Endothelial cell of umbilical vein (primary cell): ENCODE measurements around the gene DGKG. TPM values are rescaled to one million over a fixed set of nuclear protein-coding genes. Genes with fewer than 3 reads are reported as not detected.

Experiments
- BruUV-seq: library from RNA; stranded (reverse); fragments of 400-500 nt; replicated peaks from 2 replicates; lab custom pipeline; 2021; lab: Mats Ljungman, UMichigan
- CTCF ChIA-PET: fragments of 300-600, 350-600 bp; sonication (Branson Sonifier 250); formaldehyde crosslinking; loops from one replicate; lab custom pipeline; 2021; ENCODE audit warnings: antibody characterized with exemption, inconsistent platforms; lab: Charles Lee
- POLR2A ChIA-PET: fragments of 300-600, 350-600 bp; sonication (Branson Sonifier 250); formaldehyde crosslinking; loops from one replicate; lab custom pipeline; 2021; ENCODE audit warnings: antibody characterized with exemption, inconsistent platforms; lab: Charles Lee
- DNase-seq: peaks from one replicate; pipeline ENCODE4 v3.0.0-alpha.2; 2011; ENCODE audit warnings: low read depth, low spot score
- FAIRE-seq: peaks from 2 replicates; lab custom pipeline; 2011; peaks lifted over from hg19 to GRCh38; lab: Jason Lieb, UNC
- H2AFZ ChIP-seq: 2 replicates; pipeline ENCODE4 v1.6.0; 2012; ENCODE audit warnings: low read depth, low read length, control low read depth, inconsistent platforms
- H3K27ac ChIP-seq: 2 replicates; pipeline ENCODE4 v1.5.1; 2011; ENCODE audit warnings: low read depth, mild to moderate bottlenecking, control low read depth, low read length, moderate library complexity; ENCODE audit not compliant: insufficient read depth
- H3K27me3 ChIP-seq, 2 experiments: 2 replicates each; pipeline versions ENCODE4 v1.6.0 to v1.6.1; 2011; ENCODE audit warnings: low read length in 2 of 2, mixed read lengths in 1 of 2; ENCODE audit not compliant: control insufficient read depth in 2 of 2, insufficient read depth in 2 of 2
- H3K36me3 ChIP-seq, 2 experiments: 2 replicates in 1 of 2; 3 replicates in 1 of 2; pipeline ENCODE4 v1.5.1; 2011; ENCODE audit warnings: low read length in 2 of 2, mild to moderate bottlenecking in 1 of 2, moderate library complexity in 1 of 2; ENCODE audit not compliant: control insufficient read depth in 2 of 2, insufficient read depth in 2 of 2; ENCODE audit errors: extremely low read depth in 1 of 2
- H3K4me1 ChIP-seq: 3 replicates; pipeline ENCODE4 v1.5.1; 2011; ENCODE audit warnings: mild to moderate bottlenecking, low read length; ENCODE audit not compliant: control insufficient read depth, insufficient read depth; ENCODE audit errors: extremely low read depth
- H3K4me2 ChIP-seq: 2 replicates; pipeline ENCODE4 v1.6.1; 2011; ENCODE audit warnings: low read length, control low read depth, mixed read lengths; ENCODE audit not compliant: insufficient read depth
- H3K4me3 ChIP-seq, 3 experiments: fragments of 200-600 bp in 1 of 3; sonication (generic), shearing (Covaris generic) in 1 of 3; replicated peaks in 1 of 3; 2 replicates each; pipeline ENCODE4 v1.5.1; 2011 to 2016; ENCODE audit warnings: control low read depth in 3 of 3, low read length in 3 of 3, mild to moderate bottlenecking in 2 of 3, inconsistent platforms in 1 of 3, low read depth in 1 of 3, moderate library complexity in 1 of 3; ENCODE audit not compliant: insufficient read depth in 1 of 3
- H3K79me2 ChIP-seq: 2 replicates; pipeline ENCODE4 v1.6.0; 2012; ENCODE audit warnings: low read length, inconsistent platforms; ENCODE audit not compliant: control insufficient read depth, insufficient read depth
- H3K9ac ChIP-seq: replicated peaks from 2 replicates; pipeline ENCODE3; 2011; ENCODE audit warnings: low read length, control low read depth; ENCODE audit not compliant: insufficient read depth; ENCODE audit errors: extremely low read depth
- H3K9me1 ChIP-seq: replicated peaks from 3 replicates; pipeline ENCODE4 v1.6.0; 2011; ENCODE audit warnings: mild to moderate bottlenecking, low read length; ENCODE audit not compliant: control insufficient read depth, insufficient read depth; ENCODE audit errors: extremely low read depth
- H3K9me3 ChIP-seq: replicated peaks from 2 replicates; pipeline ENCODE4 v1.5.1; 2012; ENCODE audit warnings: low read length, inconsistent platforms; ENCODE audit not compliant: control insufficient read depth, insufficient read depth
- H4K20me1 ChIP-seq: replicated peaks from 2 replicates; pipeline ENCODE3; 2011; ENCODE audit warnings: mild to moderate bottlenecking, low read length; ENCODE audit not compliant: control insufficient read depth, insufficient read depth; ENCODE audit errors: extremely low read depth
- EZH2 ChIP-seq: IDR thresholded peaks from 2 replicates; pipeline ENCODE4 v1.6.1; 2012; ENCODE audit warnings: borderline replicate concordance, low read depth, mild to moderate bottlenecking, moderate library complexity, low read length, inconsistent platforms; ENCODE audit not compliant: severe bottlenecking
- FOS ChIP-seq: IDR thresholded peaks from 2 replicates; pipeline ENCODE4 v1.6.1; 2011; ENCODE audit warnings: mild to moderate bottlenecking, low read length, moderate library complexity, borderline replicate concordance; ENCODE audit not compliant: insufficient read depth
- JUN ChIP-seq: IDR thresholded peaks from 2 replicates; pipeline ENCODE4 v1.6.1; 2011; ENCODE audit warnings: borderline replicate concordance, low read depth; ENCODE audit not compliant: insufficient read length, insufficient read depth
- MYC ChIP-seq: IDR thresholded peaks from one replicate; pipeline ENCODE4 v1.6.1; 2011; ENCODE audit warnings: mild to moderate bottlenecking, low read depth, low read length
- POLR2A ChIP-seq: IDR thresholded peaks from 2 replicates; pipeline ENCODE4 v1.6.1; 2012; ENCODE audit warnings: low read depth, mild to moderate bottlenecking, control low read depth, low read length
- POLR2AphosphoS5 ChIP-seq: IDR thresholded peaks from 2 replicates; pipeline ENCODE4 v1.6.1; 2012; ENCODE audit warnings: low read depth, mild to moderate bottlenecking, control low read depth, low read length, moderate library complexity; ENCODE audit not compliant: insufficient read depth
- dilution Hi-C: fragments of 300-500 bp; cut with MboI; formaldehyde crosslinking; loops from one replicate; pipeline ENCODE4 v1.15.0; 2019; ENCODE audit warnings: low sequenced_read_pairs; ENCODE audit not compliant: extremely low pct_ligation_motif_present
- intact Hi-C: fragments of 100-400 bp; cut with micrococcal nuclease; formaldehyde crosslinking; loops from one replicate; pipeline ENCODE4 v1.10.0; 2022
- polyA plus RNA-seq, 4 experiments: library from polyadenylated mRNA; depleted of rRNA in 3 of 4; stranded (reverse) in 3 of 4; unstranded in 1 of 4; fragments of >200 nt; gene quantifications; 2 replicates each; pipeline versions ENCODE4 v1.2.1 to v1.2.3, GENCODE V29; 2011 to 2012; ENCODE audit warnings: missing spikeins in 1 of 4
- total RNA-seq: library from RNA; stranded (reverse); gene quantifications from 2 replicates; pipeline ENCODE4 v1.2.3, GENCODE V29; 2021
- TF ChIP-seq, protein P1 (sequence below): IDR thresholded peaks from 2 replicates; pipeline ENCODE4 v1.6.1; 2011; ENCODE audit not compliant: insufficient read depth, insufficient read length

DGKG gene
- total and polyA plus RNA-seq, 2 donors (not counting 3 experiments of a cell fraction or from before 2014, with no cell fraction given): not detected

DNA sequence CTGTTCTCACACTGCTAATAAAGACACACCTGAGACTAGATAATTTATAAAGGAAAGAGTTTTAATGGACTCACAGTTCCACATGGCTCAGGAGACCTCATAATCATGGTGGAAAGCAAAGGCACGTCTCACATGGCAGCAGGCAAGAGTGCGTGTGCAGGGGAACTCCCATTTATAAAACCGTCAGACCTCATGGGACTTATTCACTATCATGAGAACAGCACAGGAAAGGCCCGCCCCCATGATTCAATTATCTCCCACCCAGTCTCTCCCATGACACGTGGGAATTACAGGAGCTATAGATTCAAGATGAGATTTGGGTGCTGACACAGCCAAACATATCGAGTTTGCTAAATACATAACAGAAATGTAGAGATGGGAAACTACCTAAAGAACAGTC, 39.5 kb upstream of the DGKG start:
- DNase-seq (no peak), FAIRE-seq (no peak)
- CTCF ChIA-PET: no interaction called here
- no peaks in the 10 kb centered on the region for H3K9me3 ChIP-seq
- BruUV-seq: no TSS peak
- POLR2A ChIA-PET: no interaction called here
- no peak overlapping the region for H2AFZ ChIP-seq
- TF ChIP-seq FOS: no peak
- no peak for TF ChIP-seq EZH2
- TF ChIP-seq POLR2AphosphoS5: no peak
- no peak for TF ChIP-seq JUN
- no peak for TF ChIP-seq MYC
- no peaks in the 10 kb centered on the region for H3K9me1 ChIP-seq
- H3K79me2 ChIP-seq: no peaks in the 10 kb centered on the region
- no peak overlapping the region for H3K9ac ChIP-seq
- dilution Hi-C loops (no loop called here), intact Hi-C loops (no loop called here)
- no peaks in the 10 kb centered on the region for H3K4me1 ChIP-seq
- H3K4me3 ChIP-seq: no peak overlapping the region
- H4K20me1 ChIP-seq: no peaks in the 10 kb centered on the region
- no peak overlapping the region for H3K4me2 ChIP-seq
- H3K27ac ChIP-seq: no peak overlapping the region
- no peaks in the 10 kb centered on the region for H3K36me3 ChIP-seq
- H3K27me3 ChIP-seq: no peaks in the 10 kb centered on the region

DNA sequence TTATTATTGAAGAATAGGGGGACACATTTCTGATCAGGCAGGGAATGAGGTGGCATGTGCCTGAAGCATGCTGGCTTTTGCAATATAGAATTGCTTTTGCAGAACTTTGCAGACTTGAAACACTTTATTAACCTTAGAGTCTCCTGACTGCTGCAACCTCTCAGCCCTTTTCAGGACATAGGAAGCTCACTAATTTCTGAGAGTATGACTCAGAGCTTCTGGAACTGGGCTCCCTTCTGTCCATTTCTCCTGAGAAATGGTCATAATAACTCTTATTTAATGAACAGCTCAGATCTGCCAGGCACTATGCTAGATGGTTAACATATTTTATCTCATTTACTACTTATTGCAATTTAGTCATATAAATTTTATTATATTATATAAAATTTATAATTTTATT, 38.6 kb upstream of the DGKG start:
- dilution Hi-C loops (no loop called here), intact Hi-C loops (no loop called here)
- Histone ChIP-seq H2AFZ (no peak overlapping the region), H3K36me3 (no peaks in the 10 kb centered on the region), H3K4me2 (no peak overlapping the region), H3K27me3 (no peaks in the 10 kb centered on the region), H3K9me1 (no peaks in the 10 kb centered on the region), H3K4me3 (no peak overlapping the region), H3K9me3 (no peaks in the 10 kb centered on the region), H3K4me1 (no peaks in the 10 kb centered on the region), H4K20me1 (no peaks in the 10 kb centered on the region), H3K9ac (no peak overlapping the region), H3K79me2 (no peaks in the 10 kb centered on the region), H3K27ac (no peak overlapping the region)
- CTCF ChIA-PET: no interaction called here
- POLR2A ChIA-PET: no interaction called here
- TF ChIP-seq MYC (no peak), EZH2 (no peak), FOS (no peak), POLR2A (no peak), JUN (no peak), POLR2AphosphoS5 (no peak)
- TF ChIP-seq, protein P1, sequence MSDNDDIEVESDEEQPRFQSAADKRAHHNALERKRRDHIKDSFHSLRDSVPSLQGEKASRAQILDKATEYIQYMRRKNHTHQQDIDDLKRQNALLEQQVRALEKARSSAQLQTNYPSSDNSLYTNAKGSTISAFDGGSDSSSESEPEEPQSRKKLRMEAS: no peak
- FAIRE-seq (no peak), DNase-seq (no peak)
- no TSS peak for BruUV-seq
